Measurements from ENCODE around the gene AQP1.

Gene AQP1

DNA sequence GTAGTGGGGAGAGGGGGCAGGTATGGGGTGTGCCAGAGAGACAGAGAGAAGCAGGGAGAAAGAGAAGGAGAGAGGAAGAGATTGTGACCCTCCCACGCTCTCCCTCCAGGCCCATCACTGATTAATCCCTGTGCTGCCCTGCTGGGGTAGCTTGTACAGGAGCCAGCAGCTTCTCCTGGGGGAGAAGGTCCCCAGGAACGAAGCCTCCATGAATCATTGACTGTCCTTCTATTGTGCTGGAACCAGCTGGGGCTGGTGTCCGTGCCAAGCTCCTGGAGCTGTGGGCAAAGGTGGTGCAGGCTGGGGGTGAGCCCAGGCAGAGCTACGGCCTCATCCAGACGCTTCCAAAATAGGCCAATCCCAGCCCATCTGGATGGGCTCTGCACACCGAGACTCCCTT is 20.9 kb downstream of the AQP1 start (continued):
- TF ChIP-seq, protein P1, sequence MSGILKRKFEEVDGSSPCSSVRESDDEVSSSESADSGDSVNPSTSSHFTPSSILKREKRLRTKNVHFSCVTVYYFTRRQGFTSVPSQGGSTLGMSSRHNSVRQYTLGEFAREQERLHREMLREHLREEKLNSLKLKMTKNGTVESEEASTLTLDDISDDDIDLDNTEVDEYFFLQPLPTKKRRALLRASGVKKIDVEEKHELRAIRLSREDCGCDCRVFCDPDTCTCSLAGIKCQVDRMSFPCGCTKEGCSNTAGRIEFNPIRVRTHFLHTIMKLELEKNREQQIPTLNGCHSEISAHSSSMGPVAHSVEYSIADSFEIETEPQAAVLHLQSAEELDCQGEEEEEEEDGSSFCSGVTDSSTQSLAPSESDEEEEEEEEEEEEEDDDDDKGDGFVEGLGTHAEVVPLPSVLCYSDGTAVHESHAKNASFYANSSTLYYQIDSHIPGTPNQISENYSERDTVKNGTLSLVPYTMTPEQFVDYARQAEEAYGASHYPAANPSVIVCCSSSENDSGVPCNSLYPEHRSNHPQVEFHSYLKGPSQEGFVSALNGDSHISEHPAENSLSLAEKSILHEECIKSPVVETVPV (CRISPR knock-in tag; IDR thresholded peaks at IDR 0.05) = no peak
- TF ChIP-seq ESRRG (CRISPR knock-in tag; IDR thresholded peaks at IDR 0.05) (no peak), PATZ1 (CRISPR knock-in tag; IDR thresholded peaks at IDR 0.05; ENCODE audit: borderline replicate concordance) (no peak), SNAI2 (CRISPR knock-in tag; IDR thresholded peaks at IDR 0.05) (no peak), PPARA (CRISPR knock-in tag; IDR thresholded peaks at IDR 0.05; ENCODE audit: borderline replicate concordance) (no peak), ZNF70 (CRISPR knock-in tag; IDR thresholded peaks at IDR 0.05) (no peak), ISL1 (CRISPR knock-in tag; IDR thresholded peaks at IDR 0.05) (no peak), TOX (CRISPR knock-in tag; IDR thresholded peaks at IDR 0.05; ENCODE audit: borderline replicate concordance) (no peak), ZFP30 (CRISPR knock-in tag; IDR thresholded peaks at IDR 0.05) (no peak), CSDC2 (CRISPR knock-in tag; IDR thresholded peaks at IDR 0.05) (no peak), OSR1 (CRISPR knock-in tag; IDR thresholded peaks at IDR 0.05) (no peak)

DNA sequence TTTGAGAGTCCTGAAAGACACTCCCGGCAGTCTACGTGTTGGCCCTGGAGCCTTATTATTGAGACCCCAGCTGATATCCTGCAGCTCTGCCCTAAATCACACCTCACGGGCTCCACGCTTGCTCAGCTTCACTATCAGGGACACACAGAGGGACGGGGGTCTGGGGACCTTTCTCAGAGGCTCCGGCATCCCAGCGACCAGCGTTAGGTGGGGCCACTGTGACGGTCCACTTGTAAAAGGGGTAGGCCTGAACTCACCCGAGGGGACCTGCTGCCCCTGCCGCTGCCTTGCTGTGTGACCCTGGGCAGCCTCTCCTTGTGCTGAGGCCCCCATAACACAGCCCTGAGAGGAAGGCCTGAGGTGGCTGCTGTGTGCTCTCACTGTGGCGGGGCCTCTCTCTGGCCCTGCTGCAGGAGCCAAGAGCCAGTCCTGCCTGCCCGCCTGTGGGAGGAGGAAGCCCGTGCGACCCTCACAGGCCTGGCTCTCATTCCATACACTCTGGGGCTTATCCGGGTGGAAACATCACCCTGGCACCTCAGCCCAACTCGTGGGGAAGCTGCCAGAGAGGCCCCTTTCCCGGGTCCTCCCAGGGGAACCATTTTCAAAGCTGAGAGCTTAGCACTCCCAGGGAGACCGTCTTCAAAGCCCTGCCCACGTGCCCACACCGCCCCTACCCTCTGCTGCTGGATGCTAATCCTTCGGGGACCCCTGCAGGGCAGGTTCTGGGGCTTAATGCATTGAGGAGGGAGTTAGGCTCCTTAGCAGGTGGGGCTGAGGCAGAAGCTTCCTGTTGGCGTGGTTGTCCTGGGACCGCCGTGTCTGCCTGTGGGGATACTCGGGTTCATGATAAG is 21.7 kb downstream of the AQP1 start:
- ATAC-seq = no peak
- no peak for TF ChIP-seq ZNF8 (CRISPR knock-in tag; IDR thresholded peaks at IDR 0.05)
- TF ChIP-seq ISL1 (CRISPR knock-in tag; IDR thresholded peaks at IDR 0.05) = no peak
- no peak for TF ChIP-seq TOX (CRISPR knock-in tag; IDR thresholded peaks at IDR 0.05; ENCODE audit: borderline replicate concordance)
- TF ChIP-seq, protein P2, sequence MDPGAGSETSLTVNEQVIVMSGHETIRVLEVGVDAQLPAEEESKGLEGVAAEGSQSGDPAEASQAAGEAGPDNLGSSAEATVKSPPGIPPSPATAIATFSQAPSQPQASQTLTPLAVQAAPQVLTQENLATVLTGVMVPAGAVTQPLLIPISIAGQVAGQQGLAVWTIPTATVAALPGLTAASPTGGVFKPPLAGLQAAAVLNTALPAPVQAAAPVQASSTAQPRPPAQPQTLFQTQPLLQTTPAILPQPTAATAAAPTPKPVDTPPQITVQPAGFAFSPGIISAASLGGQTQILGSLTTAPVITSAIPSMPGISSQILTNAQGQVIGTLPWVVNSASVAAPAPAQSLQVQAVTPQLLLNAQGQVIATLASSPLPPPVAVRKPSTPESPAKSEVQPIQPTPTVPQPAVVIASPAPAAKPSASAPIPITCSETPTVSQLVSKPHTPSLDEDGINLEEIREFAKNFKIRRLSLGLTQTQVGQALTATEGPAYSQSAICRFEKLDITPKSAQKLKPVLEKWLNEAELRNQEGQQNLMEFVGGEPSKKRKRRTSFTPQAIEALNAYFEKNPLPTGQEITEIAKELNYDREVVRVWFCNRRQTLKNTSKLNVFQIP (CRISPR knock-in tag; IDR thresholded peaks at IDR 0.05; ENCODE audit: borderline replicate concordance, low read depth) = no peak
- TF ChIP-seq ZFP30 (CRISPR knock-in tag; IDR thresholded peaks at IDR 0.05) = no peak
- TF ChIP-seq SNAI2 (CRISPR knock-in tag; IDR thresholded peaks at IDR 0.05) = no peak

DNA sequence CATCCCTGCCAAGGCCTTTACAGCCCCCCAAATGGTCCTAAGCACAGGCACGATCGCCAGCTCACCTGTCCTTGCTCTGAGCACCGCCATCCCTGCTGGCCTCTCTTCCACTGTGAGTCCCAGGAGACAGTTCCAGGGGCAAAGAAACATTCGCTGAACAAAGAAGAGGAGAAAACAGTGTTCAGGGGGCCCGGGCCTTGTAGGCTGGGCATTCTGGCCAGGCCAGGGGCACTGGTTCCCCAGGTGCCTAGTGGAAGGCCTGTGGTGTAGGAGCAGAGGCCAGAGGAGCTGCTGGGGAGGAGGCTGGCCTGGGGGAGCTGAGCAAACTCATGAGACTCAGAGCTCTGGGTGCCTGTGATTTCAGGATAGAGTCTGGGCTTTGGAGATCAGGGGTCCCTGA is 22.6 kb downstream of the AQP1 start:
- TF ChIP-seq RARB (CRISPR knock-in tag; IDR thresholded peaks at IDR 0.05) (no peak), CREB5 (CRISPR knock-in tag; IDR thresholded peaks at IDR 0.05; ENCODE audit: low read depth) (no peak), ISL1 (CRISPR knock-in tag; IDR thresholded peaks at IDR 0.05) (no peak), GLIS3 (CRISPR knock-in tag; IDR thresholded peaks at IDR 0.05) (no peak), CSDC2 (CRISPR knock-in tag; IDR thresholded peaks at IDR 0.05) (no peak), ZFP30 (CRISPR knock-in tag; IDR thresholded peaks at IDR 0.05) (no peak), TOX (CRISPR knock-in tag; IDR thresholded peaks at IDR 0.05; ENCODE audit: borderline replicate concordance) (no peak), ZNF8 (CRISPR knock-in tag; IDR thresholded peaks at IDR 0.05) (no peak), SNAI2 (CRISPR knock-in tag; IDR thresholded peaks at IDR 0.05) (no peak), BACH2 (CRISPR knock-in tag; IDR thresholded peaks at IDR 0.05; ENCODE audit: borderline replicate concordance) (no peak), ESRRG (CRISPR knock-in tag; IDR thresholded peaks at IDR 0.05) (no peak), OSR1 (CRISPR knock-in tag; IDR thresholded peaks at IDR 0.05) (no peak)
- TF ChIP-seq, protein P1 (CRISPR knock-in tag; IDR thresholded peaks at IDR 0.05) = no peak
- ATAC-seq = no peak
